Measurements from ENCODE around the gene MACROD2.

MACROD2 gene

GRCh38 chr20:15676815-15677214, 1681.5 kb downstream of the MACROD2 start:
- no peak for TF ChIP-seq CTCF (IDR thresholded peaks at IDR 0.05; ENCODE audit: borderline replicate concordance, control extremely low read depth, extremely low read depth, insufficient read depth, missing control alignments)
- no peak for DNase-seq (ENCODE audit: low spot score)
- in situ Hi-C loops (cut with MboI; ENCODE audit: low sequenced_read_pairs, unreplicated experiment): no loop called here

- in situ Hi-C loops (cut with MboI; ENCODE audit: low sequenced_read_pairs, unreplicated experiment): no loop called here
- no peak for DNase-seq (ENCODE audit: low spot score)
- no peak for TF ChIP-seq CTCF (IDR thresholded peaks at IDR 0.05; ENCODE audit: borderline replicate concordance, control extremely low read depth, extremely low read depth, insufficient read depth, missing control alignments)
Measured at GRCh38 chr20:15682690-15683089, 1687.4 kb downstream of the MACROD2 start.

- no peak for TF ChIP-seq CTCF (IDR thresholded peaks at IDR 0.05; ENCODE audit: borderline replicate concordance, control extremely low read depth, extremely low read depth, insufficient read depth, missing control alignments)
- DNase-seq (ENCODE audit: low spot score): no peak
- in situ Hi-C loops (cut with MboI; ENCODE audit: low sequenced_read_pairs, unreplicated experiment): no loop called here
Measured at GRCh38 chr20:15692570-15692969, 1697.3 kb downstream of the MACROD2 start.

GRCh38 chr20:15699431-15700146, 1704.3 kb downstream of the MACROD2 start:
- TF ChIP-seq CTCF (IDR thresholded peaks at IDR 0.05; ENCODE audit: borderline replicate concordance, control extremely low read depth, extremely low read depth, insufficient read depth, missing control alignments): no peak
- no peak for DNase-seq (ENCODE audit: low spot score)
- in situ Hi-C loops (cut with MboI; ENCODE audit: low sequenced_read_pairs, unreplicated experiment): loop anchor here (25.0 kb wide), 2 partner anchors 788 to 1063 kb away; no protein-coding TSS in a partner anchor

GRCh38 chr20:15700147-15700765, 1704.9 kb downstream of the MACROD2 start:
- in situ Hi-C loops (cut with MboI; ENCODE audit: low sequenced_read_pairs, unreplicated experiment): loop anchor here (25.0 kb wide), 2 partner anchors 787 to 1062 kb away; no protein-coding TSS in a partner anchor
- no peak for DNase-seq (ENCODE audit: low spot score)
- TF ChIP-seq CTCF (IDR thresholded peaks at IDR 0.05; ENCODE audit: borderline replicate concordance, control extremely low read depth, extremely low read depth, insufficient read depth, missing control alignments): no peak

DNA sequence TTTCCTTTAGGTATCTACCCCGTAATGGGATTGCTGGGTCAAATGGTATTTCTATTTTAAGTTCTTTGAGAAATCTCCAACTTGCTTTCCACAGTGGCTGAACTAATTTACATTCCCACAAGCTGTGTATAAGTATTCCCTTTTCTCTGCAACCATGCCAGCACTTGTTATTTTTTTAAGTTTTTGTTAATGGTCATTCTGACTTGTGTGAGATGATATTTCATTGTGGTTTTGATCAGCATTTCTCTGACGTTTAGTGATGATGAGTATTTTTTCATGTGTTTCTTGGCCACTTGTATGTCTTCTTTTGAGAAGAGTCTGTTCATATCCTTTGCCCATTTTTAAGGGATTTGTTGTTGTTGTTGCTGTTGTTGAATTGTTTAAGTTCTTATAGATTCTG, 1706.8 kb downstream of the MACROD2 start:
- in situ Hi-C loops (cut with MboI; ENCODE audit: low sequenced_read_pairs, unreplicated experiment): loop anchor here (25.0 kb wide), 2 partner anchors 785 to 1060 kb away; no protein-coding TSS in a partner anchor
- DNase-seq (ENCODE audit: low spot score): no peak
- TF ChIP-seq CTCF (IDR thresholded peaks at IDR 0.05; ENCODE audit: borderline replicate concordance, control extremely low read depth, extremely low read depth, insufficient read depth, missing control alignments): no peak

Measured in GM13976 (cell line).